WERI-Rb-1 (cell line): ENCODE measurements around the gene PTPN1.

ENCODE experiments used
- DNase-seq: peaks from one replicate; pipeline ENCODE4 v3.0.0-alpha.2; 2020
- H3K27ac ChIP-seq: fragments of 250-450 bp; sonication (Bioruptor Pico); 2 replicates; pipeline ENCODE4 v1.5.1; 2020; ENCODE audit warnings: mild to moderate bottlenecking, moderate library complexity
- H3K27me3 ChIP-seq: fragments of 250-450 bp; sonication (Bioruptor Pico); 2 replicates; pipeline ENCODE4 v1.5.1; 2021; ENCODE audit warnings: mild to moderate bottlenecking, low read depth, moderate library complexity; ENCODE audit not compliant: insufficient read depth, severe bottlenecking
- H3K36me3 ChIP-seq: fragments of 250-450 bp; sonication (Bioruptor Pico); 2 replicates; pipeline ENCODE4 v1.5.1; 2020; ENCODE audit warnings: mild to moderate bottlenecking, moderate library complexity
- H3K4me3 ChIP-seq: 2 replicates; pipeline ENCODE4 v1.5.1; 2011; ENCODE audit warnings: low read depth, mild to moderate bottlenecking, control low read depth, low read length
- H3K9me3 ChIP-seq: fragments of 250-450 bp; sonication (Bioruptor Pico); 2 replicates; pipeline ENCODE4 v1.5.1; 2021; ENCODE audit warnings: mild to moderate bottlenecking, moderate library complexity; ENCODE audit not compliant: severe bottlenecking
- CTCF ChIP-seq: IDR thresholded peaks from 2 replicates; pipeline ENCODE4 v1.5.1; 2011; ENCODE audit warnings: low read depth, mild to moderate bottlenecking, control low read depth, inconsistent platforms, low read length

PTPN1 gene

GRCh38 chr20:50522053-50522674 is 12.0 kb downstream of the PTPN1 start:
- Histone ChIP-seq H3K27ac (no peak overlapping the region), H3K4me3 (no peak overlapping the region), H3K27me3 (no peaks in the 10 kb centered on the region), H3K9me3 (no peaks in the 10 kb centered on the region), H3K36me3 (peaks cover 3% of the 10 kb centered on the region; the same call in 1 of the 2 replicates)
- TF ChIP-seq CTCF, result no peak
- DNase-seq, result no peak

GRCh38 chr20:50523552-50524167 is 13.5 kb downstream of the PTPN1 start:
- TF ChIP-seq CTCF, result no peak
- Histone ChIP-seq H3K27me3 (no peaks in the 10 kb centered on the region), H3K9me3 (no peaks in the 10 kb centered on the region), H3K4me3 (no peak overlapping the region), H3K27ac (no peak overlapping the region), H3K36me3 (peaks cover 3% of the 10 kb centered on the region; the same call in 1 of the 2 replicates)
- no peak for DNase-seq

- no peak for DNase-seq
- Histone ChIP-seq H3K36me3 (peaks cover 3% of the 10 kb centered on the region; the same call in 1 of the 2 replicates), H3K4me3 (no peak overlapping the region), H3K9me3 (no peaks in the 10 kb centered on the region), H3K27ac (no peak overlapping the region; the same call in 1 of the 2 replicates), H3K27me3 (no peaks in the 10 kb centered on the region)
- TF ChIP-seq CTCF, result no peak
Measured at GRCh38 chr20:50525681-50526080, 15.5 kb downstream of the PTPN1 start.

- peak; percentile 30 for DNase-seq
- Histone ChIP-seq H3K4me3 (no peak overlapping the region), H3K27ac (peak overlapping the region; percentile 70), H3K9me3 (no peaks in the 10 kb centered on the region), H3K27me3 (no peaks in the 10 kb centered on the region), H3K36me3 (peaks cover 2% of the 10 kb centered on the region; the same call in 1 of the 2 replicates)
- no peak for TF ChIP-seq CTCF
Measured at GRCh38 chr20:50526403-50526989, 16.3 kb downstream of the PTPN1 start.

GRCh38 chr20:50527068-50527605 is 17.0 kb downstream of the PTPN1 start:
- no peak for TF ChIP-seq CTCF
- no peak for DNase-seq
- H3K27ac ChIP-seq, result peak overlapping the region; percentile 70
- no peaks in the 10 kb centered on the region for H3K27me3 ChIP-seq
- no peaks in the 10 kb centered on the region; the same call in 1 of the 2 replicates for H3K36me3 ChIP-seq
- H3K4me3 ChIP-seq, result no peak overlapping the region
- no peaks in the 10 kb centered on the region for H3K9me3 ChIP-seq
